Endothelial cell of umbilical vein (primary cell): ENCODE measurements around the gene WDFY2. TPM values are rescaled to one million over a fixed set of nuclear protein-coding genes. Genes with fewer than 3 reads are reported as not detected.

Experiments
- BruUV-seq: library from RNA; stranded (reverse); fragments of 400-500 nt; replicated peaks from 2 replicates; lab custom pipeline; 2021; lab: Mats Ljungman, UMichigan
- CTCF ChIA-PET: fragments of 300-600, 350-600 bp; sonication (Branson Sonifier 250); formaldehyde crosslinking; loops from one replicate; lab custom pipeline; 2021; ENCODE audit warnings: antibody characterized with exemption, inconsistent platforms; lab: Charles Lee
- POLR2A ChIA-PET: fragments of 300-600, 350-600 bp; sonication (Branson Sonifier 250); formaldehyde crosslinking; loops from one replicate; lab custom pipeline; 2021; ENCODE audit warnings: antibody characterized with exemption, inconsistent platforms; lab: Charles Lee
- DNase-seq: peaks from one replicate; pipeline ENCODE4 v3.0.0-alpha.2; 2011; ENCODE audit warnings: low read depth, low spot score
- FAIRE-seq: peaks from 2 replicates; lab custom pipeline; 2011; peaks lifted over from hg19 to GRCh38; lab: Jason Lieb, UNC
- H2AFZ ChIP-seq: 2 replicates; pipeline ENCODE4 v1.6.0; 2012; ENCODE audit warnings: low read depth, low read length, control low read depth, inconsistent platforms
- H3K27ac ChIP-seq: 2 replicates; pipeline ENCODE4 v1.5.1; 2011; ENCODE audit warnings: low read depth, mild to moderate bottlenecking, control low read depth, low read length, moderate library complexity; ENCODE audit not compliant: insufficient read depth
- H3K27me3 ChIP-seq, 2 experiments: 2 replicates each; pipeline versions ENCODE4 v1.6.0 to v1.6.1; 2011; ENCODE audit warnings: low read length in 2 of 2, mixed read lengths in 1 of 2; ENCODE audit not compliant: control insufficient read depth in 2 of 2, insufficient read depth in 2 of 2
- H3K36me3 ChIP-seq, 2 experiments: 2 replicates in 1 of 2; 3 replicates in 1 of 2; pipeline ENCODE4 v1.5.1; 2011; ENCODE audit warnings: low read length in 2 of 2, mild to moderate bottlenecking in 1 of 2, moderate library complexity in 1 of 2; ENCODE audit not compliant: control insufficient read depth in 2 of 2, insufficient read depth in 2 of 2; ENCODE audit errors: extremely low read depth in 1 of 2
- H3K4me1 ChIP-seq: 3 replicates; pipeline ENCODE4 v1.5.1; 2011; ENCODE audit warnings: mild to moderate bottlenecking, low read length; ENCODE audit not compliant: control insufficient read depth, insufficient read depth; ENCODE audit errors: extremely low read depth
- H3K4me2 ChIP-seq: 2 replicates; pipeline ENCODE4 v1.6.1; 2011; ENCODE audit warnings: low read length, control low read depth, mixed read lengths; ENCODE audit not compliant: insufficient read depth
- H3K4me3 ChIP-seq, 3 experiments: fragments of 200-600 bp in 1 of 3; sonication (generic), shearing (Covaris generic) in 1 of 3; replicated peaks in 1 of 3; 2 replicates each; pipeline ENCODE4 v1.5.1; 2011 to 2016; ENCODE audit warnings: control low read depth in 3 of 3, low read length in 3 of 3, mild to moderate bottlenecking in 2 of 3, inconsistent platforms in 1 of 3, low read depth in 1 of 3, moderate library complexity in 1 of 3; ENCODE audit not compliant: insufficient read depth in 1 of 3
- H3K79me2 ChIP-seq: 2 replicates; pipeline ENCODE4 v1.6.0; 2012; ENCODE audit warnings: low read length, inconsistent platforms; ENCODE audit not compliant: control insufficient read depth, insufficient read depth
- H3K9ac ChIP-seq: replicated peaks from 2 replicates; pipeline ENCODE3; 2011; ENCODE audit warnings: low read length, control low read depth; ENCODE audit not compliant: insufficient read depth; ENCODE audit errors: extremely low read depth
- H3K9me1 ChIP-seq: replicated peaks from 3 replicates; pipeline ENCODE4 v1.6.0; 2011; ENCODE audit warnings: mild to moderate bottlenecking, low read length; ENCODE audit not compliant: control insufficient read depth, insufficient read depth; ENCODE audit errors: extremely low read depth
- H3K9me3 ChIP-seq: replicated peaks from 2 replicates; pipeline ENCODE4 v1.5.1; 2012; ENCODE audit warnings: low read length, inconsistent platforms; ENCODE audit not compliant: control insufficient read depth, insufficient read depth
- H4K20me1 ChIP-seq: replicated peaks from 2 replicates; pipeline ENCODE3; 2011; ENCODE audit warnings: mild to moderate bottlenecking, low read length; ENCODE audit not compliant: control insufficient read depth, insufficient read depth; ENCODE audit errors: extremely low read depth
- CTCF ChIP-seq, 2 donors: IDR thresholded peaks; 1 replicate in 1 of 2; 2 replicates in 1 of 2; pipeline ENCODE4 v1.5.1; 2011; ENCODE audit warnings: low read length in 2 of 2, mild to moderate bottlenecking in 2 of 2, moderate library complexity in 2 of 2, control low read depth in 1 of 2, inconsistent platforms in 1 of 2, low read depth in 1 of 2; ENCODE audit not compliant: insufficient read depth in 1 of 2; ENCODE audit errors: extremely low read depth in 1 of 2
- EZH2 ChIP-seq: IDR thresholded peaks from 2 replicates; pipeline ENCODE4 v1.6.1; 2012; ENCODE audit warnings: borderline replicate concordance, low read depth, mild to moderate bottlenecking, moderate library complexity, low read length, inconsistent platforms; ENCODE audit not compliant: severe bottlenecking
- FOS ChIP-seq: IDR thresholded peaks from 2 replicates; pipeline ENCODE4 v1.6.1; 2011; ENCODE audit warnings: mild to moderate bottlenecking, low read length, moderate library complexity, borderline replicate concordance; ENCODE audit not compliant: insufficient read depth
- GATA2 ChIP-seq: IDR thresholded peaks from 2 replicates; pipeline ENCODE4 v1.7.0; 2011; ENCODE audit warnings: low read depth, mild to moderate bottlenecking, moderate library complexity, mixed read lengths, low read length; ENCODE audit not compliant: insufficient read length, insufficient read depth
- JUN ChIP-seq: IDR thresholded peaks from 2 replicates; pipeline ENCODE4 v1.6.1; 2011; ENCODE audit warnings: borderline replicate concordance, low read depth; ENCODE audit not compliant: insufficient read length, insufficient read depth
- MYC ChIP-seq: IDR thresholded peaks from one replicate; pipeline ENCODE4 v1.6.1; 2011; ENCODE audit warnings: mild to moderate bottlenecking, low read depth, low read length
- POLR2A ChIP-seq: IDR thresholded peaks from 2 replicates; pipeline ENCODE4 v1.6.1; 2012; ENCODE audit warnings: low read depth, mild to moderate bottlenecking, control low read depth, low read length
- POLR2AphosphoS5 ChIP-seq: IDR thresholded peaks from 2 replicates; pipeline ENCODE4 v1.6.1; 2012; ENCODE audit warnings: low read depth, mild to moderate bottlenecking, control low read depth, low read length, moderate library complexity; ENCODE audit not compliant: insufficient read depth
- dilution Hi-C: fragments of 300-500 bp; cut with MboI; formaldehyde crosslinking; loops from one replicate; pipeline ENCODE4 v1.15.0; 2019; ENCODE audit warnings: low sequenced_read_pairs; ENCODE audit not compliant: extremely low pct_ligation_motif_present
- intact Hi-C: fragments of 100-400 bp; cut with micrococcal nuclease; formaldehyde crosslinking; loops from one replicate; pipeline ENCODE4 v1.10.0; 2022
- polyA plus RNA-seq, 4 experiments: library from polyadenylated mRNA; depleted of rRNA in 3 of 4; stranded (reverse) in 3 of 4; unstranded in 1 of 4; fragments of >200 nt; gene quantifications; 2 replicates each; pipeline versions ENCODE4 v1.2.1 to v1.2.3, GENCODE V29; 2011 to 2012; ENCODE audit warnings: missing spikeins in 1 of 4
- total RNA-seq: library from RNA; stranded (reverse); gene quantifications from 2 replicates; pipeline ENCODE4 v1.2.3, GENCODE V29; 2021
- TF ChIP-seq, protein P1 (sequence below): IDR thresholded peaks from 2 replicates; pipeline ENCODE4 v1.6.1; 2011; ENCODE audit not compliant: insufficient read depth, insufficient read length

WDFY2 gene
- total and polyA plus RNA-seq, 2 donors (not counting 3 experiments of a cell fraction or from before 2014, with no cell fraction given), result 2.1 to 5.5 TPM

- Histone ChIP-seq H3K9me1 (no peaks in the 10 kb centered on the region), H3K9me3 (no peaks in the 10 kb centered on the region), H3K27ac (no peak overlapping the region), H3K27me3 (peaks cover 0 to 11% of the 10 kb centered on the region in 2 experiments), H2AFZ (no peak overlapping the region), H3K4me2 (no peak overlapping the region), H3K36me3 (no peaks in the 10 kb centered on the region), H3K4me3 (no peak overlapping the region), H3K9ac (no peak overlapping the region), H3K4me1 (no peaks in the 10 kb centered on the region), H4K20me1 (no peaks in the 10 kb centered on the region), H3K79me2 (no peaks in the 10 kb centered on the region)
- BruUV-seq, result no TSS peak
- no peak for DNase-seq
- dilution Hi-C loops, result no loop called here
- POLR2A ChIA-PET, result no interaction called here
- TF ChIP-seq MYC (no peak), POLR2AphosphoS5 (no peak), JUN (no peak), FOS (no peak), POLR2A (no peak), CTCF (IDR thresholded peaks at IDR 0.05; ENCODE audit: extremely low read depth in 1 of 2, insufficient read depth in 1 of 2, low read depth in 1 of 2, low read length in 2 of 2) (no peak), GATA2 (no peak), EZH2 (no peak)
- TF ChIP-seq, protein P1, sequence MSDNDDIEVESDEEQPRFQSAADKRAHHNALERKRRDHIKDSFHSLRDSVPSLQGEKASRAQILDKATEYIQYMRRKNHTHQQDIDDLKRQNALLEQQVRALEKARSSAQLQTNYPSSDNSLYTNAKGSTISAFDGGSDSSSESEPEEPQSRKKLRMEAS, result no peak
- no peak for FAIRE-seq
- intact Hi-C loops, result no loop called here
- CTCF ChIA-PET, result no interaction called here
Observed at GRCh38 chr13:51541037-51541436, 43.2 kb upstream of the WDFY2 start.
